ENCODE results near the gene CYTH4. TPM values are rescaled to one million over a fixed set of nuclear protein-coding genes. Genes with fewer than 3 reads are reported as not detected.

CYTH4 gene
- total and polyA plus RNA-seq, 12 donors: 4.7 to 80.7 (median 22.1) TPM

- WGBS, 4 donors: 63 to 83% (median 81%) methylated on average over 4 to 14 of the region's 14 CpGs
- no peak overlapping the region for H3K27ac ChIP-seq
Measured at GRCh38 chr22:37355174-37355573, 72.9 kb downstream of the CYTH4 start.

DNA sequence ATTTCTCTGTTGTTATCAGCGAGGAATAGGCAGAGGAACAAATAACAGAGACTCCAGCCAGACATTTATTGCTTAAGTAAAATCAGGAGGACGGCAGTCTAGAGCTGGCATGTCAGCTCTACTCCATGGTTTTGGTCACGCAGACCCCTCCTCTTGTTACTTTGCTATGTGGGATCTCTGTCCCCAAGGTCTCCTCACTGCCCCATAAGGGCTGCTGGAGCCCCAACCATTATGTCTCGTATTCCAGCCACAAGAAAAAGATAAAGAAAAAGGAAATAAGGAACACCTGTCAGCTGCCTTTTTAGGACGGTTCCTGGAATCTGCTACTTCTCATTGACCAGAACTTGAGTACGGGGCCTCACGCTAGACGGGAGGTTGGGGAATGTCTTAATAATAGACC is 74.6 kb downstream of the CYTH4 start:
- no peaks in the 10 kb centered on the region for H3K4me1 ChIP-seq (replicated peaks in 1 of 2)
- no peak overlapping the region for H3K27ac ChIP-seq
- intact Hi-C loops (cut with DNase I): no loop called here
- H3K27me3 ChIP-seq: peaks cover 3% of the 10 kb centered on the region
- TF ChIP-seq CTCF (IDR thresholded peaks at IDR 0.05) (no peak), POLR2A (IDR thresholded peaks at IDR 0.05) (no peak)
- DNase-seq: no peak
- no peak overlapping the region for H3K4me3 ChIP-seq
- H3K36me3 ChIP-seq (replicated peaks in 1 of 2): no peaks in the 10 kb centered on the region
- no peaks in the 10 kb centered on the region for H3K9me3 ChIP-seq (replicated peaks in 1 of 3)
- 75 to 78% (median 76%) methylated on average over 8 of the region's 8 CpGs for WGBS, 4 donors

More at GRCh38 chr22:37355174-37355573, 72.9 kb downstream of the CYTH4 start:
- intact Hi-C loops (cut with DNase I): no loop called here
- H3K4me1 ChIP-seq (replicated peaks in 1 of 2): no peaks in the 10 kb centered on the region
- H3K4me3 ChIP-seq: no peak overlapping the region
- no peak for DNase-seq
- H3K27me3 ChIP-seq: peaks cover 4% of the 10 kb centered on the region
- H3K36me3 ChIP-seq (replicated peaks in 1 of 2): no peaks in the 10 kb centered on the region
- no peaks in the 10 kb centered on the region for H3K9me3 ChIP-seq (replicated peaks in 1 of 3)
- TF ChIP-seq POLR2A (IDR thresholded peaks at IDR 0.05): no peak
- TF ChIP-seq CTCF (IDR thresholded peaks at IDR 0.05): no peak

GRCh38 chr22:37357446-37358075 is 75.3 kb downstream of the CYTH4 start:
- TF ChIP-seq CTCF (IDR thresholded peaks at IDR 0.05): no peak
- no peak for TF ChIP-seq POLR2A (IDR thresholded peaks at IDR 0.05)
- Histone ChIP-seq H3K27me3 (no peaks in the 10 kb centered on the region), H3K9me3 (replicated peaks in 1 of 3) (no peaks in the 10 kb centered on the region), H3K27ac (no peak overlapping the region), H3K4me3 (no peak overlapping the region), H3K4me1 (replicated peaks in 1 of 2) (no peaks in the 10 kb centered on the region), H3K36me3 (replicated peaks in 1 of 2) (no peaks in the 10 kb centered on the region)
- intact Hi-C loops (cut with DNase I): no loop called here
- DNase-seq: no peak
- WGBS, 4 donors: 81 to 88% (median 83%) methylated on average over 10 of the region's 10 CpGs

GRCh38 chr22:37358386-37358785 is 76.1 kb downstream of the CYTH4 start:
- no peak overlapping the region for H3K4me3 ChIP-seq
- intact Hi-C loops (cut with DNase I): no loop called here
- no peak for DNase-seq
- 81 to 92% (median 86%) methylated on average over 11 of the region's 11 CpGs for WGBS, 4 donors
- H3K27ac ChIP-seq: no peak overlapping the region
- TF ChIP-seq CTCF (IDR thresholded peaks at IDR 0.05) (no peak), POLR2A (IDR thresholded peaks at IDR 0.05) (no peak)
- no peaks in the 10 kb centered on the region for H3K9me3 ChIP-seq (replicated peaks in 1 of 3)
- H3K36me3 ChIP-seq (replicated peaks in 1 of 2): no peaks in the 10 kb centered on the region
- H3K4me1 ChIP-seq (replicated peaks in 1 of 2): no peaks in the 10 kb centered on the region
- H3K27me3 ChIP-seq: no peaks in the 10 kb centered on the region
